ENCODE measurements around the gene IFI30.

Gene IFI30

DNA sequence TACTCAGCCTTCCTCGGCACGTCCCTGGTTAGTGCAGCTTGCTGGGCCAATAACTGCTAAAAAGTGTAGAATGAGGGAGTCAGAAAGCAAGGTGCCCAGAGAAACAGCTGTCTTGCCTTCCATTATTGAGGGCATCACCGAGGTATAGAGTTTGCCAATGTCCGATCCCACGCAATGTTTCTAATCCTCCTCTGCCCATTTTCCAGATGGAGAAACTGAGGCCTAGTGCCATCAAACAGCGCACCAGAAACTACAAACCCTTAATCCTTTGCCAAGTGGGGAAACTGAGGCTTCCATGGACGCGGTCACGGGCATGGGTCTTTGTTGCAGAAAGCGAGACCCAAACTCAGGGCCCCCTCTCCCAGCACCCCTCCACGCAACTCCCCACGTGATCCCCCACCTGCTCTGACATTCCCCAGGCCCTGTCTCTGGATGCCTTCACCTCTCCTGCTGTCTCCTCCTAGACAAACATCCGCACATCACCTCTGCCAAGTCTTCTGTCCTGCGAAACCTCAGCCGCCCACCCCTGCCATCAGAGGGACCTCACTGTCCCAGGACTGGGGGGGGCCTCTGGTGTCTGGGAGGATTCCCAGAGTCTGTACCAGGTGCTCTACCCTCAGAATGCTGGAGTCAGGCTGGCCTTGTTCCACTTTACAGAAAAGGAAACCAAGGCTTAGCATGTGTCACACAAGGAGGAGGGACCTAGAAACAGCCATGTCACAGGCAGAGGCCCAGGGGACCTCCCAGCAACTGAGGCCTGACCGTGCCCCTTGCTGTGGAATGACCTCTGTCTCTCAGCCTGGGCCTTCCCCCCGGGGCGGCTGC lies 53.6 kb downstream of the IFI30 start:
- DNase-seq: no peak

All from EL (cell line).